Colon (tissue), 2 donors: Measurements from ENCODE around the gene HAVCR1.
"Not testable (repeated sequence)": the region's sequence is repeated elsewhere in the genome, so short reads cannot be mapped to it uniquely, and the experiment has no call there.

ENCODE experiments used
- FAIRE-seq: peaks from 2 replicates; lab custom pipeline; 2012; peaks lifted over from hg19 to GRCh38; lab: Jason Lieb, UNC
- donor health status: control.
- donor health status: control.

Gene HAVCR1

GRCh38 chr5:157059093-157059539, at the start of gene HAVCR1:
HAVCR1 (minus strand) TSS chr5:157059116; CDS start chr5:157057943, 1,173 bp downstream.
- no peak for FAIRE-seq

GRCh38 chr5:157107508-157107907, 48.6 kb upstream of the HAVCR1 start:
- FAIRE-seq: no peak

GRCh38 chr5:157106630-157107461, 47.9 kb upstream of the HAVCR1 start:
- FAIRE-seq: no peak

- no peak for FAIRE-seq
These were observed 41.3 kb upstream of the HAVCR1 start for GRCh38 chr5:157100140-157100679.

GRCh38 chr5:157088342-157088990, 29.6 kb upstream of the HAVCR1 start:
- FAIRE-seq: no peak

GRCh38 chr5:157086751-157087359, 27.9 kb upstream of the HAVCR1 start:
- FAIRE-seq: no peak

- no peak for FAIRE-seq
These were observed 27.0 kb upstream of the HAVCR1 start for GRCh38 chr5:157085930-157086329.

GRCh38 chr5:157080286-157080685, 21.4 kb upstream of the HAVCR1 start:
- no peak for FAIRE-seq

GRCh38 chr5:157076558-157076957, 17.6 kb upstream of the HAVCR1 start:
- no peak for FAIRE-seq

GRCh38 chr5:157072508-157072907, 13.6 kb upstream of the HAVCR1 start:
- no peak for FAIRE-seq

- no peak for FAIRE-seq
These were observed 11.0 kb upstream of the HAVCR1 start for GRCh38 chr5:157069949-157070348.

- no peak for FAIRE-seq
These were observed 9.9 kb upstream of the HAVCR1 start for GRCh38 chr5:157068785-157069184.

GRCh38 chr5:157068339-157068738, 9.4 kb upstream of the HAVCR1 start:
- no peak for FAIRE-seq

- FAIRE-seq: no peak
These were observed 8.1 kb upstream of the HAVCR1 start for GRCh38 chr5:157067005-157067404.

GRCh38 chr5:157066080-157066479, 7.2 kb upstream of the HAVCR1 start:
- FAIRE-seq: no peak

GRCh38 chr5:157063776-157064430, 5.0 kb upstream of the HAVCR1 start:
- no peak for FAIRE-seq

- FAIRE-seq: no peak
These were observed 975 bp upstream of the HAVCR1 start for GRCh38 chr5:157059891-157060290.

GRCh38 chr5:157057459-157058370, 1.2 kb downstream of the HAVCR1 start:
- FAIRE-seq: no peak

- not testable (repeated sequence) for FAIRE-seq
These were observed 2.1 kb downstream of the HAVCR1 start for GRCh38 chr5:157056848-157057247.

- no peak for FAIRE-seq
These were observed 7.2 kb downstream of the HAVCR1 start for GRCh38 chr5:157051604-157052245.

GRCh38 chr5:157050050-157050449, 8.9 kb downstream of the HAVCR1 start:
- no peak for FAIRE-seq
